ENCODE measurements around the gene MTFP1. TPM values are rescaled to one million over a fixed set of nuclear protein-coding genes. Genes with fewer than 3 reads are reported as not detected.

Gene MTFP1
- total and polyA plus RNA-seq, 4 donors: 6.8 to 20.2 (median 8.8) TPM

DNA sequence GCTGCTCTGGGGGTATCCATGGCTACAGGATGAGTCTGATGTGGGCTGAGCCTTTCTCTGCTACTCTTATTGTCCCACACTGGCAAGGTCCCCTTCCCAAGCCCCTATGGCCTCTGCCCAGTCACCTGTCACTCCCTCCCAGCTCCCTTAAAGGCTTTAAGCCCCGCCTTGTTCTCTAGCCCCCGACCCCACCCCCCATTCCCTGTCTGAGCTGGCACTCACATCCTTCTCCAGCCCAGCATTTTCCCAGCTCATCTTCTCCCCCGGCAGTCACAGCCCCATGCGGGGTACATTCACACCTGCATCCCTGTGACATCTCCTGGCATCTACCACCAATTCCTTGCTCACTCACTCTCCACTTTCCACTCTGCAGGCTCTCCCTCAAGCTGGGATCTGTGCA, 4.3 kb downstream of the MTFP1 start:
- no peaks in the 10 kb centered on the region for H3K9me3 ChIP-seq (ENCODE audit: control insufficient read depth in 4 of 4, low read length in 3 of 4)
- H3K9ac ChIP-seq (ENCODE audit: low read depth in 1 of 2, low read length in 2 of 2): no peak overlapping the region
- H3K4me1 ChIP-seq (ENCODE audit: control insufficient read depth in 4 of 4, insufficient read depth in 4 of 4, low read length in 3 of 4): peaks cover 4 to 41% (median 31%) of the 10 kb centered on the region in 4 donors
- DNase-seq (ENCODE audit: low spot score): no peak
- WGBS: 76% methylated on average over 4 of the region's 4 CpGs
- no peak overlapping the region for H3K4me3 ChIP-seq (ENCODE audit: low read depth in 1 of 3, low read length in 3 of 3)
- no peaks in the 10 kb centered on the region for H3K27me3 ChIP-seq (ENCODE audit: control insufficient read depth in 4 of 4, insufficient read depth in 4 of 4, low read length in 3 of 4)
- peaks cover 0 to 5% (median 0%) of the 10 kb centered on the region in 4 donors for H3K36me3 ChIP-seq (ENCODE audit: control insufficient read depth in 4 of 4, insufficient read depth in 3 of 4, low read depth in 1 of 4, low read length in 3 of 4)
- no peak overlapping the region for H3K27ac ChIP-seq (ENCODE audit: low read depth in 1 of 2, low read length in 2 of 2)
- TF ChIP-seq, protein P1, sequence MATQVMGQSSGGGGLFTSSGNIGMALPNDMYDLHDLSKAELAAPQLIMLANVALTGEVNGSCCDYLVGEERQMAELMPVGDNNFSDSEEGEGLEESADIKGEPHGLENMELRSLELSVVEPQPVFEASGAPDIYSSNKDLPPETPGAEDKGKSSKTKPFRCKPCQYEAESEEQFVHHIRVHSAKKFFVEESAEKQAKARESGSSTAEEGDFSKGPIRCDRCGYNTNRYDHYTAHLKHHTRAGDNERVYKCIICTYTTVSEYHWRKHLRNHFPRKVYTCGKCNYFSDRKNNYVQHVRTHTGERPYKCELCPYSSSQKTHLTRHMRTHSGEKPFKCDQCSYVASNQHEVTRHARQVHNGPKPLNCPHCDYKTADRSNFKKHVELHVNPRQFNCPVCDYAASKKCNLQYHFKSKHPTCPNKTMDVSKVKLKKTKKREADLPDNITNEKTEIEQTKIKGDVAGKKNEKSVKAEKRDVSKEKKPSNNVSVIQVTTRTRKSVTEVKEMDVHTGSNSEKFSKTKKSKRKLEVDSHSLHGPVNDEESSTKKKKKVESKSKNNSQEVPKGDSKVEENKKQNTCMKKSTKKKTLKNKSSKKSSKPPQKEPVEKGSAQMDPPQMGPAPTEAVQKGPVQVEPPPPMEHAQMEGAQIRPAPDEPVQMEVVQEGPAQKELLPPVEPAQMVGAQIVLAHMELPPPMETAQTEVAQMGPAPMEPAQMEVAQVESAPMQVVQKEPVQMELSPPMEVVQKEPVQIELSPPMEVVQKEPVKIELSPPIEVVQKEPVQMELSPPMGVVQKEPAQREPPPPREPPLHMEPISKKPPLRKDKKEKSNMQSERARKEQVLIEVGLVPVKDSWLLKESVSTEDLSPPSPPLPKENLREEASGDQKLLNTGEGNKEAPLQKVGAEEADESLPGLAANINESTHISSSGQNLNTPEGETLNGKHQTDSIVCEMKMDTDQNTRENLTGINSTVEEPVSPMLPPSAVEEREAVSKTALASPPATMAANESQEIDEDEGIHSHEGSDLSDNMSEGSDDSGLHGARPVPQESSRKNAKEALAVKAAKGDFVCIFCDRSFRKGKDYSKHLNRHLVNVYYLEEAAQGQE (IDR thresholded peaks at IDR 0.05): no peak
- TF ChIP-seq GABPA (IDR thresholded peaks at IDR 0.05 in 1 of 2, conservative IDR thresholded peaks at IDR 0.05 in 1 of 2) (no peak), FOXA1 (IDR thresholded peaks at IDR 0.05) (no peak), NR2F2 (IDR thresholded peaks at IDR 0.05) (no peak), SP1 (IDR thresholded peaks at IDR 0.05) (no peak), RXRA (IDR thresholded peaks at IDR 0.05) (no peak), HNF4A (conservative IDR thresholded peaks at IDR 0.05) (no peak), YY1 (IDR thresholded peaks at IDR 0.05) (no peak), FOXA2 (IDR thresholded peaks at IDR 0.05) (no peak), EGR1 (IDR thresholded peaks at IDR 0.05; ENCODE audit: low read depth in 2 of 2) (no peak), HNF4G (IDR thresholded peaks at IDR 0.05) (no peak)
- TF ChIP-seq, protein P2, sequence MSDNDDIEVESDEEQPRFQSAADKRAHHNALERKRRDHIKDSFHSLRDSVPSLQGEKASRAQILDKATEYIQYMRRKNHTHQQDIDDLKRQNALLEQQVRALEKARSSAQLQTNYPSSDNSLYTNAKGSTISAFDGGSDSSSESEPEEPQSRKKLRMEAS (IDR thresholded peaks at IDR 0.05): no peak
- TF ChIP-seq, protein P3, sequence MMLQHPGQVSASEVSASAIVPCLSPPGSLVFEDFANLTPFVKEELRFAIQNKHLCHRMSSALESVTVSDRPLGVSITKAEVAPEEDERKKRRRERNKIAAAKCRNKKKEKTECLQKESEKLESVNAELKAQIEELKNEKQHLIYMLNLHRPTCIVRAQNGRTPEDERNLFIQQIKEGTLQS (IDR thresholded peaks at IDR 0.05): no peak
- TF ChIP-seq, protein P4, sequence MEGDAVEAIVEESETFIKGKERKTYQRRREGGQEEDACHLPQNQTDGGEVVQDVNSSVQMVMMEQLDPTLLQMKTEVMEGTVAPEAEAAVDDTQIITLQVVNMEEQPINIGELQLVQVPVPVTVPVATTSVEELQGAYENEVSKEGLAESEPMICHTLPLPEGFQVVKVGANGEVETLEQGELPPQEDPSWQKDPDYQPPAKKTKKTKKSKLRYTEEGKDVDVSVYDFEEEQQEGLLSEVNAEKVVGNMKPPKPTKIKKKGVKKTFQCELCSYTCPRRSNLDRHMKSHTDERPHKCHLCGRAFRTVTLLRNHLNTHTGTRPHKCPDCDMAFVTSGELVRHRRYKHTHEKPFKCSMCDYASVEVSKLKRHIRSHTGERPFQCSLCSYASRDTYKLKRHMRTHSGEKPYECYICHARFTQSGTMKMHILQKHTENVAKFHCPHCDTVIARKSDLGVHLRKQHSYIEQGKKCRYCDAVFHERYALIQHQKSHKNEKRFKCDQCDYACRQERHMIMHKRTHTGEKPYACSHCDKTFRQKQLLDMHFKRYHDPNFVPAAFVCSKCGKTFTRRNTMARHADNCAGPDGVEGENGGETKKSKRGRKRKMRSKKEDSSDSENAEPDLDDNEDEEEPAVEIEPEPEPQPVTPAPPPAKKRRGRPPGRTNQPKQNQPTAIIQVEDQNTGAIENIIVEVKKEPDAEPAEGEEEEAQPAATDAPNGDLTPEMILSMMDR (IDR thresholded peaks at IDR 0.05; ENCODE audit: low read depth, low read length, missing input control): no peak
- TF ChIP-seq, protein P5, sequence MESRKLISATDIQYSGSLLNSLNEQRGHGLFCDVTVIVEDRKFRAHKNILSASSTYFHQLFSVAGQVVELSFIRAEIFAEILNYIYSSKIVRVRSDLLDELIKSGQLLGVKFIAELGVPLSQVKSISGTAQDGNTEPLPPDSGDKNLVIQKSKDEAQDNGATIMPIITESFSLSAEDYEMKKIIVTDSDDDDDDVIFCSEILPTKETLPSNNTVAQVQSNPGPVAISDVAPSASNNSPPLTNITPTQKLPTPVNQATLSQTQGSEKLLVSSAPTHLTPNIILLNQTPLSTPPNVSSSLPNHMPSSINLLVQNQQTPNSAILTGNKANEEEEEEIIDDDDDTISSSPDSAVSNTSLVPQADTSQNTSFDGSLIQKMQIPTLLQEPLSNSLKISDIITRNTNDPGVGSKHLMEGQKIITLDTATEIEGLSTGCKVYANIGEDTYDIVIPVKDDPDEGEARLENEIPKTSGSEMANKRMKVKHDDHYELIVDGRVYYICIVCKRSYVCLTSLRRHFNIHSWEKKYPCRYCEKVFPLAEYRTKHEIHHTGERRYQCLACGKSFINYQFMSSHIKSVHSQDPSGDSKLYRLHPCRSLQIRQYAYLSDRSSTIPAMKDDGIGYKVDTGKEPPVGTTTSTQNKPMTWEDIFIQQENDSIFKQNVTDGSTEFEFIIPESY (IDR thresholded peaks at IDR 0.05): no peak

DNA sequence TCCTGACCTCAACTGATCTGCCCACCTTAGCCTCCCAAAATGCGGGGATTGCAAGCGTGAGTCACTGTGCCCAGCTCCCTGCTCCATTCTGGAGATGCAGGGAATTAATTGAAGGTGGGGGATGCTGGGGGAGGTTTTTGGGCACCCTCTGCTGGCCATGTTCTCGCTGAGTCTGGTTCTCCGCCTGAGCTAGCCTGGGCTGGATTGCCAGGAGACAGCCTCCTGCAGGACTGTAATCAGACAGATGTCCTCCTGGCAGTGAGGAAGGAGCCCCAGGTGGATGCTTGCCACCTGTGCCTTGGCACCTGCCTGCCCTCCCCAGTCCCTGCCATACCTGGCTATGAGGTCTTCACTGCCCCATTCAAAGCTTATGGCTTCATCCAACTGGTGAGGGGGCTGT, 5.4 kb downstream of the MTFP1 start:
- 92% methylated on average over 4 of the region's 4 CpGs for WGBS
- TF ChIP-seq, protein P5 (IDR thresholded peaks at IDR 0.05): no peak
- TF ChIP-seq, protein P3 (IDR thresholded peaks at IDR 0.05): no peak
- TF ChIP-seq SP1 (IDR thresholded peaks at IDR 0.05): no peak
- Histone ChIP-seq H3K9ac (ENCODE audit: low read depth in 1 of 2, low read length in 2 of 2) (no peak overlapping the region), H3K4me1 (ENCODE audit: control insufficient read depth in 4 of 4, insufficient read depth in 4 of 4, low read length in 3 of 4) (peaks cover 4 to 33% (median 23%) of the 10 kb centered on the region in 4 donors), H3K27me3 (ENCODE audit: control insufficient read depth in 4 of 4, insufficient read depth in 4 of 4, low read length in 3 of 4) (no peaks in the 10 kb centered on the region), H3K36me3 (ENCODE audit: control insufficient read depth in 4 of 4, insufficient read depth in 3 of 4, low read depth in 1 of 4, low read length in 3 of 4) (peaks cover 0 to 5% (median 0%) of the 10 kb centered on the region in 4 donors), H3K4me3 (ENCODE audit: low read depth in 1 of 3, low read length in 3 of 3) (no peak overlapping the region), H3K9me3 (ENCODE audit: control insufficient read depth in 4 of 4, low read length in 3 of 4) (no peaks in the 10 kb centered on the region), H3K27ac (ENCODE audit: low read depth in 1 of 2, low read length in 2 of 2) (no peak overlapping the region)
- DNase-seq (ENCODE audit: low spot score): no peak

Data from liver (tissue), 9 donors.